Suppressor macrophage treated with lipopolysaccharide for 4 hours (primary cell): Measurements from ENCODE around the gene NDUFB10.

Experiments used
- DNase-seq: peaks from one replicate; pipeline ENCODE4 v3.0.0-alpha.2; 2020

NDUFB10 gene

DNA sequence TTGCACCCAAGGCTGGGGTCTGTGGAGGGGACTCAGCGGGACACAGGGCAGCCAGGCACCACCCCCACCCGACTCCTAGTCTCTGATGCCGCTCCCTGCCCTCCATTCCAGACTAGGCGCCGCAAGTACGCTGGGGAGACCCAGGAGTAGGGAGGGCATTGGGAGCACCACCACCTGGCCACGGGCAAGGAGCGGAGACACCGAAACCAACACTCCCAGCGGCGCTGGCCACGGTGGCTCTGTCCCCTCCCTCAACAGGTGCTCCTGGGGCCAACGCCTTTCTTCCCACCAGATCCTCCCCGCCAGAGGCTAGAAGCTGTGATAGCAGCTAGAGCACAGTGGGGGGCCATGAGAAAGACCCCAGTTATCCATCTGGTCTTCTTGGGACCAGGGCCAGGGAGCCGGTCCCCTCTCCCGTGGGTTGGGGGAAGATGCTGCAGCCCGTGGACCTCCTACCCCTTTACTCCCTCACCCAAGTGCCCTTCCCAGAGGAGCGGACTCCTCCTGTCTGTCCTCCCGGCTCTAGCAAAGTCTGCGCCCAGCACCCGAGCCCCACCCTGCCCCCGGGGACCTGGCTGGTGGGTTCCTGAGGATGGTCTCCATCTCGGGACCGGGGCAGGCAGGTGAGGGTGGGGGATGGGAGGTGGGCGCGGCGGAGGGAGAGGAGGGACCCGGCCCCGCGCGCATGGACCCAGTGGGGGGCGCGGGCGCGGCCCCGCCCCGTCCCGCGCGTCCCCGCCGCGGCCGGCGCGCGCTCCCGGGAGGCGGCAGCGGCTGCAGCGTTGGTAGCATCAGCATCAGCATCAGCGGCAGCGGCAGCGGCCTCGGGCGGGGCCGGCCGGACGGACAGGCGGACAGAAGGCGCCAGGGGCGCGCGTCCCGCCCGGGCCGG is 30.1 kb downstream of the NDUFB10 start, which contains the start of gene SYNGR3:
TSS of gene SYNGR3 (plus strand) at position 762 of the 892 bp plus-strand sequence. CDS start 133 bp downstream, outside the sequence.
- DNase-seq = no peak

GRCh38 chr16:1990101-1990350 is 30.7 kb downstream of the NDUFB10 start:
- no peak for DNase-seq

- DNase-seq = no peak
Measured at GRCh38 chr16:1990351-1991134, 31.2 kb downstream of the NDUFB10 start.

- DNase-seq = peak; percentile 41
Measured at GRCh38 chr16:1991135-1991551, 31.8 kb downstream of the NDUFB10 start.

DNA sequence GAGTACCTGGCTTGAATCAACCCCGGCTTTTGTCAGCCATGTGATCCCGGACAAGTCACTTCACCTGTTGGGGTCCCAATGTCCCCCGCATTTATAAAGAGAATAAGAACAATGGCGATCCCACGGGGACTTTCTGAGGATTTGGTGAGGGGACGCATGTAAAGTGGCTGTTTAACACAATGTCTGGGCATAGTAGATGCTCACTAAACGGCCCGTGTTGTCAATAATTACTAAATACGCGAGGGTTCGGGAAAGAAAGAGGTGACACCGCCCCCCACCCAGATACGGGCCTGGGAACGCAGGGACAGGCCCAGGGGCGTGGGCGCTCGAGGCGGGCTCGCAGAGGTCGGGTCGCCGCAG is 32.2 kb downstream of the NDUFB10 start:
- no peak for DNase-seq

DNA sequence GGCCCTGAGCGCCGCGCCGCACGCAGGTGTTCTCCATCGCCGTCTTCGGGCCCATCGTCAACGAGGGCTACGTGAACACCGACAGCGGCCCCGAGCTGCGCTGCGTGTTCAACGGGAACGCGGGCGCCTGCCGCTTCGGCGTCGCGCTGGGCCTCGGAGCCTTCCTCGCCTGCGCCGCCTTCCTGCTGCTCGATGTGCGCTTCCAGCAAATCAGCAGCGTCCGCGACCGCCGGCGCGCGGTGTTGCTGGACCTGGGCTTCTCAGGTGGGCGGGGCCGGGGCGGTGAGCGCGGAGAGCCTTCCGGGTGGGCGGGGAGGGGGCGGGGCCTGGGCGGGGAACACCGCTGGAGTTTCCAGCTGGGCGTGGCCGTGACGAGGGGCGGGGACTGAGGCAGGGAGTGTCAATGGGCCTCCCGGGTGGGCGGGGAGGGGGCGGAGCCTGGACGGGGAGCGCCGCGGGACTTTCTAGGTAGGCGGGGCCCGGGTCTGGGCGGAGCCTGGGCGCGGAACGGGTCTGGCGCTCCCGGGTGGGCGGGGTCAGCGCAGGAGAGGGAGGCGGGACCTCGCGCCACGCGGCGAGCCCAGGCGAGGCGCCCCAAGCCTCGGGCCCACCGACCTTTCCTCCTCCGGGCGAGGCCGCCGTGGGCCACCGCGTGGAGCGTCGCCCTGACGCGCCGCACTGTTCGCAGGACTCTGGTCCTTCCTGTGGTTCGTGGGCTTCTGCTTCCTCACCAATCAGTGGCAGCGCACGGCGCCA is 32.8 kb downstream of the NDUFB10 start:
- peak; percentile 99 for DNase-seq

DNA sequence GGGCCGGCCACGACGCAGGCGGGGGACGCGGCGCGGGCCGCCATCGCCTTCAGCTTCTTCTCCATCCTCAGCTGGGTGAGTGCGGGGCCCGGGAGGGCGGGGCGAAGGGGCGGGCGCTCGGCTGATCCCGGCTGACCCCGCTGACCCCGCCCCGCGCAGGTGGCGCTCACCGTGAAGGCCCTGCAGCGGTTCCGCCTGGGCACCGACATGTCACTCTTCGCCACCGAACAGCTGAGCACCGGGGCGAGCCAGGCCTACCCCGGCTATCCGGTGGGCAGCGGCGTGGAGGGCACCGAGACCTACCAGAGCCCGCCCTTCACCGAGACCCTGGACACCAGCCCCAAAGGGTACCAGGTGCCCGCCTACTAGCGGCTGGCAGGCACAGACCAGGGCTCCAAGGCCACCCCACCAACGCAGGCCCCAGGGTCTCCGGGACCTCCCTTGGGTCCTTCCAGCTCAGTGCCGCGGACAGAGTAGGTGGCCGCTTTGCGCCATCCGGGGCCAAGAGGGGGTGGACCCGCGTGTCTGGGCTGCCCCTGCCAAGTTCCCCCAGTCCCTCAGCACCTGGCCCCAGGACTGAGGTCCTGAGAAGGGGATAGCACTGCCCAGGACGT is 33.5 kb downstream of the NDUFB10 start:
- DNase-seq = no peak

DNA sequence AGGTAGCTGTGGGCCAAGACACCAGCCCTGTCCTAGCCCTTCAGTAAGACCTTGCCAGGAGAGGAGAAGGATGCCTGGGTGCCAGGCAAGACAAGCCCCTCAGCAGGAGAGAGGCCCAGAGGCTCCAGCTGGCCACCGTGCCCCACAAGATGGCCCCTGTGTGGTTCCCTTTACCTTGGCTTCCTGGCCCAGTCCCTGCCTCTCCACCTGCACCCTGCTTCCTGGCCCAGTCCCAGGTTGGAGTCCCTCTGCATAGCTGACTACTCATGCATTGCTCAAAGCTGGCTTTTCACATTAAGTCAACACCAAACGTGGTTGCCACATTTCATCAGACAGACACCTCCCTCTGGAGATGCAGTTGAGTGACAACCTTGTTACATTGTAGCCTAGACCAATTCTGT is 34.4 kb downstream of the NDUFB10 start:
- DNase-seq = no peak

GRCh38 chr16:1997494-1998359 is 38.4 kb downstream of the NDUFB10 start:
- no peak for DNase-seq

DNA sequence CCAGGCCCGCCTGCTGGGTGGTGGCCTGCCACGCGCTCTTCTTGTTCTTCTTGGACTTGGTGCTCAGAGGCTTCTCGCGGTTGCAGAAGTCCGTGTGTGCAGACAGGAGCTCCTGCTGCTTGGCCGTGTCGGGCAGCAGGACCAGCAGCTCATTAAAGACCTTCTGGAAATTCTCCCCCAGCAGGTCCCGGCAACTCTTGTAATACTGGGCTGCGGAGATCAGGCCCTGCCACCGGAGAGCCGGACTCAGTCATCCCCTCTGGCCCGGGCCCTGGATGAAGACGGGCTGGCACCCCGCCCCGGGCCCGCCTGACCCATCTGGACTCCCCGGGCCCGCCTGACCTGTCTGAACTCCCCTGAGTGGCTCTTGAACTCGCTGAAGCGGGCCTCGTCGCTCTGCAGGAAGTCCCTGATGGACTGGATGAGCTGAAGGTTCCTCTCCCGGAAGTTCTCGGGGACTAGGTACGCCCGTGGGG is 39.1 kb downstream of the NDUFB10 start:
- DNase-seq = no peak

DNA sequence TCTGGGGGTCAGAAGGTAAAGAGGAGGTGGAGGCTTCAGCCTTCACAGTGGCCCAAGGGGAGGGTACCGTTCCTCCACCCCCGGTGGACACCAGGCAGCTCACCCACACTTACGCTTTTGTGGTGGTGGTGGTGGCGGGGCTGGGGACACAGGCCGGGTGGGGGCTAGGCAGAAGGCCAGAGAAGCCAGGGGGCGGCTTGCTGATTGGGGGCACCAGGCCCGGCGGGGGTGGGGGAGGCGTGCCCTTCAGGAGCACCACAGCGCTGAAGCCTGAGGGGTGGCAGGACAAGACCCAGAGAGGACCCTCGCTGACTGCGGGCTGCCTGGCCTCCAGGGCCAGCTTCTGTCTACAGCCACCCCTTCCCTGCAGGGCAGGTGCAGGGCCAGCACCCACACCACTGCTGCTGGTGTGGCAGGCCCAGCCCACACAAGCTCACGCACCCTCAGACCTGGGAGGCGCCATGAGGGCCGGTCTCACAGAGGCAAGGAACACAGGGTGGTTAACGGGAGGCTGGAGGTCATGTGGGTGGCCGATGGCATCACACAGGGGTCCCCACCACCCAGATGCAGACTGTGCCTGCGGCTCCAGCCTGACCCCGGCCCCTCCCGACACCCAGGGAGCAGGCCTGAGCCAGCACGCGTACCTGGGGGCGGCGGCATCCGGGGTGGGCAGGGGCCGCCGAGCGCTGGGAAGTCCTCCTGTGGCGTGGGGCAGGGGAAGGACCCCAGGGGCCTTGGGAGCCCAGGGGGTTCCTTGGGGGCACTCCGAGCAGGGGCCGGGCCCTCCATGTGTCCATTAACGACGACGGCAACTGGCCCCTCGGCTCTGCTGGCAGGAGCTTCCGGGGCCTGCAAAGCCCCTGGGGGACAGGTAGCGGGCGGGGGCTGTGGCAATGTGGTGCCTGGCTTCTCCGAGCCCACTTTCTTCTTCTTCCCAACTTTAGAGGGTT is 39.8 kb downstream of the NDUFB10 start:
- no peak for DNase-seq

DNA sequence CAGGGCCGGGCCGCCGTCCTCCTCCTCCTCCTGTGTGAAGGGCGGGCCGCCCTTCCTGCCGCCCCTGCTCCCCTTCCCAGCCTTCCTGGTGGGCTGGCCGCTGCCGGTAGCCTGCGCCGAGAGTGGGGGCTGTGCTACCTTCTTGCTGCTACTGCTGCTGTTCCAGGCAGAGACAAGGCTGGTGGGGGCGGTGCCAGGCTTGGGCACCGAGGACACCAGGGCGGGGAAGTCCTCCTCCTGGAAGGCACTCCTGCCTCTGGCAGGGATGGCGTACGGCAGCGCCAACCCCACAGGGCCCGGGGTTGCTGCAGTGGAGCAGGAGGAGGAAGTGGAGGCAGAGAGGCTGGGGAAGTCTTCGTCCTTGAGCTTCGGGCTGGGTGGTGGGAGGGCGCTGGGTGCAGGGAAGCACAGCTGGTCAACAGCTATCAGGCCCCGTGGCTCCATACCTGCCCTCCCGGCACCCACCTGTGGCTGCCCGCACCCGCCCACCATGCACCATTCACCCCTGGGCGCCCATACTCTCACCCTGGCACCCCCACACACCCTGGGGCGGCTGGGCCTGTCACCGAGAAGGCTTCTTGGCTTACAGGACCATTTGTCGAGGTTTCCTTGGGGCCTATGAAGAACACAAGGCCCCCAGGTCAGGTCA is 40.7 kb downstream of the NDUFB10 start:
- no peak for DNase-seq

DNA sequence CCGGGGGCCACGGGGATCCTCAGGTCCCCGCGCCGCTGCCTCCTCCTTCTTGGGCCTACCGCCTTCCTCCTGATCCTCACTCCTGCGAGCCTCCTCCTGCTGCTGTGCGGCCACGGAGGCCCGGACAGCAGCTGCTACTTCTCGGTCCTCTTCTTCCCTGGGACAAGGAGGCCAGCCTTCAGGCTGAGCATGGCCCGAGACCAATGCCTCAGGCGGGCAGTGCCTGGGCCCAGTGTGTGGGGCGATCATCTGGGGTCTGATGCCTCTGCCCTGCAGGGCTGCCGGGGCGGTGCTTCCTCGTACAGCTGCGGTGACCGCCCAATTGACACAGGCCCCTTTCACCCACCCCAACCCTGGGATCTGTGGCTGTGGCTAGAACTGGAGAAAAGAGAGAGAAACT is 41.7 kb downstream of the NDUFB10 start:
- DNase-seq = no peak

- DNase-seq = no peak
Measured at GRCh38 chr16:2001456-2002355, 42.4 kb downstream of the NDUFB10 start.

DNA sequence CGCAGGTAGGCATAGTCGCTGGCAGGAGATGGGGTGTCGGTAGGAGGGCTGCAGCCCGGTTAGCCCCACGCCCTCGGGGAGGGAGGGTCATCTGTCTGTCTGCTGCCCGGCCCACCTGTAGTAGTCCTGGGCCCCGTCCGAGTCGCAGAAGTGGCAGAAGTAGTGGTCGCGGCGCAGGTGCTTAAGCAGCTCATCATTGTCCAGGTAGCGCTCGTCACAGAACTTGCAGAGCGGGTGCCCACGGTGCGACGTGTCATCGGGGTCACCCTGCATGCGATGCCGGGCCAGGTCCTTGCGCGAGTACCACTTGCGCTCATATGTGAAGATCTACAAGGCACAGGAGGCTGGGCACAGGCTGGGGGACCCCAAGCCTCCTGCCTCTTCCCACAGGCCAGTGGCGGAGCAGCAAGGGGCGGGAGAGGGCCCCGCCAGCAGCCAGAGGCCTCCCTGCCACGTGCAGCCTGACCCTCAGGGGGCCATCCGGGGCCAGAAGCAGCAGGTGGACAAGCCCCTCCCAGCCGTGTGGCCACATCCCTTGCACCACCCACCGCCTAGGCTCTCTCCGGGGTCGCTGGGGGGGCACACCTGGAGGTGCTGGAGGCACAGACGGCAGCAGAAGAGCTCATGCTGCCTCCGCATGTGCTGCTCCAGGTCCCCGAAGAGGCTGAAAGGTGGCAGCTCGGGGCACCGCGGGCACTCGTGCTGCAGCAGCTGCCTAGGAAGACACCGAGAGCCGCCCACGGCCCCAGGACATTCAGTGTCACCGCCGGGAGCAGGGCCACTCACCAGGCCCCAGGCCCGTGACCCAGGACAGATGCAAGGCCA is 43.3 kb downstream of the NDUFB10 start:
- DNase-seq = no peak

GRCh38 chr16:2003231-2003826 is 44.0 kb downstream of the NDUFB10 start:
- no peak for DNase-seq

- peak; percentile 96 for DNase-seq
Measured at GRCh38 chr16:2003827-2004641, 44.7 kb downstream of the NDUFB10 start.
